Activated T-cell treated with anti-CD3 and anti-CD28 coated beads, Interleukin-2, amount 50 U/mL, for 24 hours (primary cell): Measurements from ENCODE around the gene GAL3ST3.
"Not testable (repeated sequence)": the region's sequence is repeated elsewhere in the genome, so short reads cannot be mapped to it uniquely, and the experiment has no call there.

Experiments
- DNase-seq: peaks from one replicate; pipeline ENCODE4 v3.0.0-alpha.2; 2020
- H3K27ac Mint-ChIP-seq: 2 replicates; pipeline ENCODE4 v1.8.0; 2020; ENCODE audit warnings: mild to moderate bottlenecking, mixed read lengths
- H3K27me3 Mint-ChIP-seq: 2 replicates; pipeline ENCODE4 v1.8.0; 2020; ENCODE audit warnings: mixed read lengths
- H3K36me3 Mint-ChIP-seq: 2 replicates; pipeline ENCODE4 v1.8.0; 2020; ENCODE audit warnings: low read depth, mixed read lengths
- H3K4me1 Mint-ChIP-seq: 2 replicates; pipeline ENCODE4 v1.8.0; 2020; ENCODE audit warnings: low read depth, mixed read lengths
- H3K4me3 Mint-ChIP-seq: 2 replicates; pipeline ENCODE4 v1.8.0; 2020; ENCODE audit warnings: mild to moderate bottlenecking, moderate library complexity, mixed read lengths
- H3K9me3 Mint-ChIP-seq: 2 replicates; pipeline ENCODE4 v1.8.0; 2020; ENCODE audit warnings: mixed read lengths

Gene GAL3ST3, protein sequence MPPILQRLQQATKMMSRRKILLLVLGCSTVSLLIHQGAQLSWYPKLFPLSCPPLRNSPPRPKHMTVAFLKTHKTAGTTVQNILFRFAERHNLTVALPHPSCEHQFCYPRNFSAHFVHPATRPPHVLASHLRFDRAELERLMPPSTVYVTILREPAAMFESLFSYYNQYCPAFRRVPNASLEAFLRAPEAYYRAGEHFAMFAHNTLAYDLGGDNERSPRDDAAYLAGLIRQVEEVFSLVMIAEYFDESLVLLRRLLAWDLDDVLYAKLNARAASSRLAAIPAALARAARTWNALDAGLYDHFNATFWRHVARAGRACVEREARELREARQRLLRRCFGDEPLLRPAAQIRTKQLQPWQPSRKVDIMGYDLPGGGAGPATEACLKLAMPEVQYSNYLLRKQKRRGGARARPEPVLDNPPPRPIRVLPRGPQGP

DNA sequence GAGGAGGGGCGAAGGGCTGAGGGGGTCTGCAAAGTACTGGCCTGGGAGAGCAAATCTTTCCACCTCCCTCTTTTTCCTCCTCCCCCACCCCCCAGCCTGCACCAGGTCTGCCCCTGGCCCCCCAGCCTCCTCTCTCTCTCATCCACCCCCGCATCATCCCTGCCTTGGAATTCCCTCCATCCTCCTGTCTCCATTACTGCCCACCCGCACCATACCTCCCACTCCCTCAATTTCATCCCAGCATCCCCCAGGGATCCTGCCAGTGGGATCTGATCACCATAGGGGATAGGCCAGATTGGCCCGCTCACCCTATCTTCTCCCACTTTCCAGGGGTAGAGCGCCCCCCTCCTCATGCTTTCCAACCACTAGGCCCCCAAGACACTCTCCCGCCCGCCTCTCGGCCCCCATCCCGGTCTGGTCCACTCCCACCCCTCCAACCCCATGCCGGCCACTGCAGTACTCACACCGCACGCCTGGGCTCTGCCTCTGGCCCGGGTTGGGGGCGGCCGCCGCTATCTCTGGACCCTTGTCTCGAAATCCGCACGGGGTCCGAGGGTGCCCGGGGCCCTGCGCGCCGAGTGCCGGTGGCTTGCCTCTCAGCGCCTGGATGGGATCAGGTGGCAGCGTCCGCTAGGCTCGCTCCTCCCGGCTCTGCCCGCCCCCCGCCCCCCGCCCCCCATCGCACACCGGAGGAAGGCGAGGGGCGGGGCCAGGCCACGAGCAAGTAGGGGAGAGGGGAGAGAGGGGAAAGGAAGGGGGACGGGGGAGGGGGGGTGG lies at the start of gene GAL3ST3:
Gene GAL3ST3, minus strand, starts transcription at position 615 of the 777 bp plus-strand sequence. CDS start 3,746 bp downstream, outside the sequence.
- Mint-ChIP-seq H3K9me3 (no peaks in the 10 kb centered on the region), H3K4me1 (peaks cover 49% of the 10 kb centered on the region), H3K27ac (no peak within 1 kb of the TSS), H3K27me3 (peaks cover 14% of the 10 kb centered on the region), H3K36me3 (peaks cover 17% of the 10 kb centered on the region), H3K4me3 (peak within 1 kb of the TSS; percentile 35)
- no peak for DNase-seq

DNA sequence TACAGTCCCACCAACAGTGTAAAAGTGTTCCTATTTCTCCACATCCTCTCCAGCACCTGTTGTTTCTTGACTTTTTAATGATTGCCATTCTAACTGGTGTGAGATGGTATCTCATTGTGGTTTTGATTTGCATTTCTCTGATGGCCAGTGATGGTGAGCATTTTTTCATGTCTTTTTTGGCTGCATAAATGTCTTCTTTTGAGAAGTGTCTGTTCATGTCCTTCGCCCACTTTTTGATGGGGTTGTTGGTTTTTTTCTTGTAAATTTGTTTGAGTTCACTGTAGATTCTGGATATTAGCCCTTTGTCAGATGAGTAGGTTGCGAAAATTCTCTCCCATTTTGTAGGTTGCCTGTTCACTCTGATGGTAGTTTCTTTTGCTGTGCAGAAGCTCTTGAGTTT lies 43.2 kb upstream of the GAL3ST3 start:
- not testable (repeated sequence) for H3K4me3 Mint-ChIP-seq, H3K27me3 Mint-ChIP-seq, DNase-seq, H3K9me3 Mint-ChIP-seq, H3K27ac Mint-ChIP-seq
- Mint-ChIP-seq H3K4me1 (peaks cover 41% of the 10 kb centered on the region), H3K36me3 (peaks cover 24% of the 10 kb centered on the region)

DNA sequence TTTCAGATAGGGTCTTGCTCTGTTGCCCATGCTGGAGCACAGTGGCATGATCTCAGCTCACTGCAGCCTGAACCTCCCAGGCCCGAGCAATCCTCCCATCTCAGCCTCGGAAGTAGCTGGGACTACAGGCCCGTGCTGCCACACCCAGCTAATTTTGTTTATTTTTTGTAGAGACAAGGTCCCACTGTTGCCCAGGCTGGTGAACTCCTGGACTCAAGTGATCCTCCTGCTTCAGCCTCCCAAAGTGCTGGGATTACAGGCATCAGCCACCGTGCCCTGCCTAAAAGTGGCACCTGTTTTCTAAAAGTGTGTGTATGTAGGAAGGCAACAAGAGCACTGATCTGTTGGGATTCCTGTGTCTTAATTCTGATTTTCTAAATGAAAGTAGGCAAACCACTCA lies 41.3 kb upstream of the GAL3ST3 start:
- no peak overlapping the region for H3K4me3 Mint-ChIP-seq
- DNase-seq: no peak
- peaks cover 48% of the 10 kb centered on the region for H3K4me1 Mint-ChIP-seq
- H3K36me3 Mint-ChIP-seq: peaks cover 23% of the 10 kb centered on the region
- H3K27ac Mint-ChIP-seq: no peak overlapping the region
- no peaks in the 10 kb centered on the region for H3K27me3 Mint-ChIP-seq
- H3K9me3 Mint-ChIP-seq: no peaks in the 10 kb centered on the region

DNA sequence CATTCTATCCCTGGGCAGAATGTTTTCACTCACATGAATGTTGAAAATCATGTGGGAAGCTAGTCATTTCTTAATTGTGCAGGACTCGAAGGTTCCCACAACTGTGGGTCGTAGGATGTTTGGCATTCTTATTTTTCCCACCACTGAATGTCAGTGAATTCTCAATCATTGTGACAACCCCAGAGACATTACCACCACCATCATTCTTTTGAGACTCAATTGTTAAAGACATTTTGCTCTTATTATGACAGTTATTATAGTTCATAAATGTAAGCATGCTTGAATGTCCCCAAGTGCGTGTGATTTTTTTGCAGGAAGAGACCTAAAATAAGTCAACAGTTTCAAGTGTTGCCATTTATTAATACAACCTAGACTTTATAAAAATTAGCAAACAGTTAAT lies 40.1 kb upstream of the GAL3ST3 start:
- no peak overlapping the region for H3K27ac Mint-ChIP-seq
- H3K4me3 Mint-ChIP-seq: no peak overlapping the region
- peaks cover 59% of the 10 kb centered on the region for H3K4me1 Mint-ChIP-seq
- H3K27me3 Mint-ChIP-seq: no peaks in the 10 kb centered on the region
- DNase-seq: no peak
- H3K36me3 Mint-ChIP-seq: peaks cover 25% of the 10 kb centered on the region
- no peaks in the 10 kb centered on the region for H3K9me3 Mint-ChIP-seq

DNA sequence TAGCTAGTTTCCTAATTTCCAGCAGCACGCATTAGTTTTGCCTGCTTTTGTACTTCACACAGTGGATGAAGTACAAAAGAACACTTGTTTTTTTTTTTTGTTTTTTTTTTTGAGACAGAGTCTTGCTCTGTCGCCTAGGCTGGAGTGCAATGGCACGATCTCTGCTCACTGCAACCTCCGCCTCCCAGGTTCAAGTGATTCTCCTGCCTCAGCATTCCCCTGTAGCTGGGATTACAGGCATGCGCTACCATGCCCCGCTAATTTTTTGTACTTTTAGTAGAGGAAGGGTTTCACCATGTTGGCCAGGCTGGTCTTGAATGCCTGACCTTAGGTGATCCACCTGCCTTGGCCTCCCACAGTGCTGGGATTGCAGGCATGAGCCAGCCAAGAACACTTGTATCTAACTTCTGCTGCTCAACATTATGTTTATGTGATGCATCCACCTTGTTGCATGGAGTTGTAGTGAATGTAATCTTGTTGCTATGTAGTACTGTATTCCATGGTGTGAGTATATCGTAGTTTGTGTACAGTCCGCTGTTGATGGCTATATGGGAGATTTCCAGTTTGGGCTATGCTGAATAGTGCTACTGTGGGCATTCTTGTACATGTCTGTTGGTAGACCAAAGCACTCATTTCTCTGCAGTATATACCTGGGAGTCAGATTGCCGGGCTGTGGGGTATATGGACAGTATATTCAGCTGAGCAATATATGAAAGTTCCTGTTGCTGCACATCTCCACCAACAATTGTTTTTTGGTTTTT lies 38.4 kb upstream of the GAL3ST3 start:
- H3K9me3 Mint-ChIP-seq: no peaks in the 10 kb centered on the region
- no peaks in the 10 kb centered on the region for H3K27me3 Mint-ChIP-seq
- no peak for DNase-seq
- no peak overlapping the region for H3K4me3 Mint-ChIP-seq
- peaks cover 71% of the 10 kb centered on the region for H3K4me1 Mint-ChIP-seq
- peak overlapping the region; percentile 81 for H3K27ac Mint-ChIP-seq
- H3K36me3 Mint-ChIP-seq: peaks cover 27% of the 10 kb centered on the region

DNA sequence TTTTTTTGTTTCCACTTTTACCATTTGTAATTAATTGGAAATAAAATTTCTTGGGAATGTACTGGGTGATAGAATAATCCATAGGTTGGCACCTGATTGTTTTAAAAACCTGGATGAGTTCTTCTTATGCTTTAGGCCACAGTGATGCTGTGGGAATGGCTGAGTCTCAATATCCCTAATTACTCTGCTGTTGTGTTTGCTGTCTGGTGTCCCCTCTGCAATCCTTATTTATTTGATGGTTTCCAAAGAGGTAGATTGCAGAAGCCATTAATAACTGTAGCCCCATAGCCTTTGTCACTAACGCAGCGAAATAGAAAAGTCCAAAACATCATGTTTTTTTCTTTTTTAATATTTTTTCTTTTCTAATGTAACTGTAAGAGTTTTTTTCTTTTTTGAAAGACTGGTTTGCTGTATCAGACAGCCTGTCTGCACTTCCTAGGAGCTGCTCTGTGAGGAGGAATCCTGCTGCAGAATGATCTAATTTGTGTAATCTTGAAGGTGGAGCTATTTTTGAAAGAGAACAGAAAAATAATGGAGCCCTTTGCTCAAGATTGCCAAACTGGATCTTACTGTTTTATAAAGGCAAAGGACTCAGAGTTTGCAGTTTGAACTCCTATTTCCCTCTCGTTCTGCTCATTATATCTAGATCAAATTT lies 36.0 kb upstream of the GAL3ST3 start:
- no peak for DNase-seq
- peaks cover 83% of the 10 kb centered on the region for H3K4me1 Mint-ChIP-seq
- H3K4me3 Mint-ChIP-seq: no peak overlapping the region
- peak overlapping the region; percentile 91 for H3K27ac Mint-ChIP-seq
- H3K36me3 Mint-ChIP-seq: peaks cover 28% of the 10 kb centered on the region
- H3K9me3 Mint-ChIP-seq: no peaks in the 10 kb centered on the region
- H3K27me3 Mint-ChIP-seq: no peaks in the 10 kb centered on the region

DNA sequence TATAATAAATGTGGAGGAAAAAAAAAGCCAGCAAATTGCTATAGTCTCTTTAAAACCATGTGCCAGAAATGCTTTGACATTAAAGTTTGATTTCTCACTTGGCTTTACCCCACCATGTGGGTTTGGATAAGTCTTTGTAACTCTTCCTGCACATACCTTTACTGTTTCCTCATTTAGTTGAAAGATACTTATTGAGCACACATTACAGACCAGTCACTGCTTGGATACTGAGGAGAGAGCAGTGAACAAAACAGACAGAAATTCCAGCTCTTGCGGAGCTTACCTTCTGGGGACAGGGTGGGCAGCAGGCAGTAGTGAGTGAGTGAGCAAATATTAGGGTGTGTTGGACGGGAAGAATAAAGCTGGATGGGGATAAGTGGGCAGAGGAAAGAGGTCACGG lies 34.8 kb upstream of the GAL3ST3 start:
- peak overlapping the region; percentile 91 for H3K27ac Mint-ChIP-seq
- DNase-seq: no peak
- H3K36me3 Mint-ChIP-seq: peaks cover 31% of the 10 kb centered on the region

DNA sequence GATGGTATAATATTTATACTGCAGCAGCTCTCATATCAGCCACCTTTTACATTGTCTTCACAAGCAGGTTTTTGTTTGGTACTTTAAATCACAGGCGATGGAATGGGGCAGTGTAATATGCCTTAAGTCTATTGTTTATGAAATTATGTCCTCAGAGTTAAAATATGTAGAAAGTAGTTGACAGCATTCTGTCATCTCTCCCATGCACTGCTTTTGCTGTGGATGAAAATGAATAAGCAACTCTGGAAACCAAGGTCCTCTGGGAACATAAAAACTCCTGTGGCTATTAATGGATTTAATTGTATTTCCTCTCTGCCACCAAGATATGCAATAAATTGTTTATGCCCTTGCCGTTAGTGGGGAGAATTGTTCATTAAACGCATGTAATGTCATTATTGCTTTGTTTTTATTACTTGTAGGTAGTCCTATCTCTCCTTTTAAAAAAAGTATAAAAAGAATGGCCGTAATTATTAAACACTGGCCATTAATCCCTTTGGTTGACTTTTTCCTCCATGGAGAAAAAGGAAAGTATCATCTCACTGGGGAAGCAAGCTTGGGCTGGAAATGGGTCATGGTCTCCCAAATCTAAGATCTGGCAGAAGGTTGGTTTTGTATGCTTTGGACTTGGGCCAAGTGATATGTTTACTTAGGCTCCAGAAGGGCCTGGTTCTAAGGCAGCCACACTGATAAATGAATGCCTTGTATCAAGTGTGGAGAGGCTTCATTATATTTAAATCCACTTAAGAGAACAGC lies 34.2 kb upstream of the GAL3ST3 start:
- Mint-ChIP-seq H3K4me1 (peaks cover 88% of the 10 kb centered on the region), H3K36me3 (peaks cover 37% of the 10 kb centered on the region), H3K27ac (peak overlapping the region; percentile 91), H3K4me3 (no peak overlapping the region), H3K9me3 (no peaks in the 10 kb centered on the region), H3K27me3 (no peaks in the 10 kb centered on the region)
- DNase-seq: no peak

More for the DNA sequence above, 34.8 kb upstream of the GAL3ST3 start:
- no peaks in the 10 kb centered on the region for H3K27me3 Mint-ChIP-seq
- H3K9me3 Mint-ChIP-seq: no peaks in the 10 kb centered on the region
- H3K4me1 Mint-ChIP-seq: peaks cover 86% of the 10 kb centered on the region
- no peak overlapping the region for H3K4me3 Mint-ChIP-seq

DNA sequence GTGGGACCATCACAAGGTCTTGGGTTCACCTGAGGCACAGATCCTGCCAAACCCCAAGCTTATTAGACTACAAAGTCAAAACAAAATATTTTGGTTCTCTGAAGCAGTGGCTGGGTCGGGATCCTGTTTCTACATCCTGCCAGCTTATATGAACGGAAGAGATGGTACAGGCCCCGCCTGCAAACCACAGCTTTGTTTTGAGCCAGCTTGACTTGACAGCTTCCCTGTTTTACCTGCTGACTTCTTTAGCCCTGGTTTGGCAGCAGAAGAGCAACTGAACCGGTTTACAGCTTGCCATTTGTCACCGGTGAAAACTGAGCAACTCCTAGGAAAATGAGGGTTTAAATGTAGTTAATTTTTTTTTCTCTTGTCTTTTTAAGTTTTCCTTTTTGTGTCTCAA lies 32.5 kb upstream of the GAL3ST3 start:
- H3K4me1 Mint-ChIP-seq: peaks cover 91% of the 10 kb centered on the region
- peak; percentile 63 for DNase-seq
- H3K27me3 Mint-ChIP-seq: no peaks in the 10 kb centered on the region
- peak overlapping the region; percentile 95 for H3K27ac Mint-ChIP-seq
- H3K9me3 Mint-ChIP-seq: no peaks in the 10 kb centered on the region
- peak overlapping the region; percentile 76 for H3K4me3 Mint-ChIP-seq
- H3K36me3 Mint-ChIP-seq: peaks cover 52% of the 10 kb centered on the region

DNA sequence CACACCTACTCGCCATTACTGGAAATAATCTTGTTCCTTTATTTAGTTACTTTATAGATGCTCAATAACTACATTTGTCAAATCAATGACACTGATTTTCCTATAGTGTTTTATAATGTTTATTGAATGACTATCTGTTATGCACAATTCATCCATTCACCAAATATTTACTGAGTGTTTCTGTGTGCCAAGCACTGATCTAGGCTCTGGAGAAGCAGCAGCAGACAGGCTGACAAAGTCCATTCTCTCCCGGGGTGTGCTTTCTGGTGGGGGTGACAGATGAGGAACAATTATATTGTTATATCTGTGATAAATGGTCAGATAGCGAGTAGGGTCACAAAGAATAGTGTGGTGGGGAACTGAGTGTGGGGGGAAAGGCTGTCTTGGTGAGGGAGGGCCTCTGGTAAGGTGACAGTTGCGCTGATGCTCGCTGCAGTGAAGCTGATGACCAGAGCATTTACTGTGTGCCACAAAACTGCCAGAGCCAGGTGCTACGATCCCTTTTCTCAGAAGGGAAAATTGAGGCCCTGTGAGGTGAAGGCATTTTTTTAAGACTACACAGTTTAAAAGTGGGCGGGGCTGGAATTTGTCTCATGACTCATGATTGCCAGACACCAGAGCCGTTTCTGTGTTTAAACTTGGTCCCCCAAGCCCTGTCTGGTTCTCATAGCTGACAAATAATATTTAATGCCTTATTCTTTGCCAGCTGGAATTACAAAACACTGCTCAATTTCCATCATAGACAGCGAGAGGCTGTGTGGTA lies 31.3 kb upstream of the GAL3ST3 start:
- DNase-seq: peak; percentile 62
- Mint-ChIP-seq H3K27ac (peak overlapping the region; percentile 95), H3K4me1 (peaks cover 88% of the 10 kb centered on the region), H3K36me3 (peaks cover 63% of the 10 kb centered on the region), H3K9me3 (no peaks in the 10 kb centered on the region), H3K4me3 (peak overlapping the region; percentile 76), H3K27me3 (no peaks in the 10 kb centered on the region)

DNA sequence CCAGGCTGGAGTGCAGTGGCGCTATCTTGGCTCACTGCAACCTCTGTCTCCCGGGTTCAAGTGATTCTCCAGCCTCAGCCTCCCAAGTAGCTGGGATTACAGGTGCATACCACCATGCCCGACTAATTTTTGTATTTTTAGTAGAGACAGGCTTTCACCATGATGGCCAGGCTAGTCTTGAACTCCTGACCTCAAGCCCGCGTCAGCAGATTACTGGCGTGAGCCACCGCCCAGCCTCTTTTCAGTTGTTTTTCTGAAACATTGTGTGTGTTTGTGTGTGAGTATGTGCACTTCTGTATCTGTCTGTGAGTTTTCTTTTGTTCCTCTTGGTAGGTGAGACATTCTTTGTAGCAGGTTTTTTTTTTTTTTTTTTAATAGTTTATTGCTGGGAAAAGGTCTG lies 30.0 kb upstream of the GAL3ST3 start:
- not testable (repeated sequence) for H3K4me3 Mint-ChIP-seq, DNase-seq, H3K27me3 Mint-ChIP-seq, H3K9me3 Mint-ChIP-seq
- Mint-ChIP-seq H3K36me3 (peaks cover 71% of the 10 kb centered on the region), H3K27ac (peak overlapping the region; percentile 95), H3K4me1 (peaks cover 85% of the 10 kb centered on the region)

DNA sequence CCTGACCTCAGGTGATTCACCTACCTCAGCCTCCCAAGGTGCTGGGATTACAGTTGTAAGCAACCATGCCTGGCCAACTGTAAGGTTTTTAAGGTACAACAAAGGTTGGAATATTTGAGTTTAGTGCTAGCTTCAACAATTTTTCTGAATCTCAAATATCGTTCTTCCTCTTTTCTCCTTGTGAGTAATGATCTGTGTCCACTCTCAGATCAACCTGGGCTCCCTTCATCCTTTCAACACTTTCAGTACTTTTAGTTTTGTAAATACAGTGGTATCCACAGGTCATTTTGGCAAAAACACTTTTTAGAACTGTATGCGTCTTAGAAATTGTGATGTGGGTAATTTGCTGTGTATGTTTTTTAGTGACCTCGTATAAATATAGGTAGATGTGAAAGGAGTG lies 29.0 kb upstream of the GAL3ST3 start:
- H3K27me3 Mint-ChIP-seq: no peaks in the 10 kb centered on the region
- no peak for DNase-seq
- peak overlapping the region; percentile 95 for H3K27ac Mint-ChIP-seq
- peaks cover 77% of the 10 kb centered on the region for H3K36me3 Mint-ChIP-seq
- peaks cover 81% of the 10 kb centered on the region for H3K4me1 Mint-ChIP-seq
- no peaks in the 10 kb centered on the region for H3K9me3 Mint-ChIP-seq
- H3K4me3 Mint-ChIP-seq: no peak overlapping the region

DNA sequence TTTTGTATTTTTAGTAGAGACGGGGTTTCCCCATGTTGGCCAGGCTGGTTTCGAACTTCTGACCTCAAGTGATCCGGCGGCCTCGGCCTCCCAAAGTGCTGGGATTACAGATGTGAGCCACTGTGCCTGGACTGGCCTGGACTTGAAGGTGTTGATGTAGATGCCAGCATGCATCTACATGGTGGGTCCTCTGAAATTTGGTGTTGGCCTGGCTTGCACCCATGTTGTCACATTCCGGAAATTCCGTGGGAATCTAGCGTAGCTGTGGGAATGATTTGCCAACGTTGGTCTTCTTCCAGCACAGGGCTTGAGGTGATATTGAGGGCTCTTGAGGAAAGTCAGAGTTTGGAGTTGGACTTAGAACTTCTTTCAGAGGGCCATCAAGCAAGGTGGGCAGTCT lies 27.6 kb upstream of the GAL3ST3 start:
- Mint-ChIP-seq H3K4me3 (no peak overlapping the region), H3K9me3 (no peaks in the 10 kb centered on the region), H3K36me3 (peaks cover 84% of the 10 kb centered on the region), H3K27me3 (no peaks in the 10 kb centered on the region), H3K27ac (peak overlapping the region; percentile 12), H3K4me1 (peaks cover 84% of the 10 kb centered on the region)
- no peak for DNase-seq
